HG03066 (cell line): Measurements from ENCODE around the gene LMX1B.

Experiments used
- ATAC-seq: cut with Tn5 transposase; IDR thresholded peaks from one replicate; pipeline ENCODE4 v1.9.1; 2021; ENCODE audit warnings: low read depth; ENCODE audit not compliant: unreplicated experiment

The LMX1B gene

DNA sequence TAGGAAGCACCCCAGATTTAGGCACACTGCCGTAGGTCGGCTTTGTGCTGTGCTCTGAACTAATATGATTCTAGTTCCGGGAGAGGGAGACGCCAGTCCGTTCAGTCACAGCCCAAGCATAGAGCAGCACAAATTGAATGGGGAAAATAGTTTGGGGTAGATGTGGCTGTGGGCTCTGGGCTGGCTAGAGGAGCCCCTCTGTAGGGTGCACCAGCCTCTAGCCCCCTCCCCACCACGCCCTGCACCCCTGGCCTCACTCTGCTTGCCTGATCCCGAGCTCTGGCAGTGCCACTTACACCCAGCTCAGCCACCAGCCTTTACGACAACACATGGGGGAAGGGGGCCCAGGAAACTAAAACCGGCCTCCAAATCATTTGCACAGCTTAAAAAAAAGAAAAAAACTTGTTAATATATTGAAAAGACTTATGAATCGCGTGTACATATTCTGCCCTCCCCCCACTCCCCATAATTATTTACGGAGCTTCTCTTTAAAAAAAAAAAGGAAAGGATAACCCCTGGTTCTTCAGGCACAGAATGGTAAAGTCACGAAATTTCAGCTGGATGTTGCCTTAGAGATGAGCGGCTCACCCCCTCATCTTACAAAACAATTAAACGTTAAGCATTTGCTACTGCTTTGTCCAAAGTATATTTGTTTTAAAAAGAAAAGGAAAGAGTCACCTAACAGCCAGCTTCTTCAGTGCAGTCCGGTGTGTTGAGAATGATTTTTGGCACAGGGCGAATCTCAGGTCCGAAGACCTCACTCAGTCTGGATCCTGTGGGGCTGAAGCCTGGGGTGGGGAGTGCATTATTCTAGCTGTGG, 3.5 kb downstream of the LMX1B start:
- ATAC-seq, result no peak

DNA sequence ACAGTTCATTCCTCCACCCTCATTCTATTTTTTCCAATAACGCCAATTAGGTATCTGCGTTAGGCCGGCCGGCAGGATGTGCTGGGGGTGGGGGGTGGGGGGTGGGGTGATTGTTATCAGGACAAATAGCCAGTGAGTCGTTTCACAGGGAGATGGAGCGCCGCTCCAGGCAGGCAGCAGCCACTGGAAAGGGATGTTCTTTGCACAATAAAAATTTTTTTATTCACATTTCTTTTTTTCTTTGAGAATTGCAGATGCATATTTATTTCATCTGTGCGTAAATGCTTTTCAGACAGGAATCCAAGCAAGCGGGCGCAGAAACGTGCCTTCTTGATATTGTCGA, 4.1 kb downstream of the LMX1B start:
- ATAC-seq, result no peak

DNA sequence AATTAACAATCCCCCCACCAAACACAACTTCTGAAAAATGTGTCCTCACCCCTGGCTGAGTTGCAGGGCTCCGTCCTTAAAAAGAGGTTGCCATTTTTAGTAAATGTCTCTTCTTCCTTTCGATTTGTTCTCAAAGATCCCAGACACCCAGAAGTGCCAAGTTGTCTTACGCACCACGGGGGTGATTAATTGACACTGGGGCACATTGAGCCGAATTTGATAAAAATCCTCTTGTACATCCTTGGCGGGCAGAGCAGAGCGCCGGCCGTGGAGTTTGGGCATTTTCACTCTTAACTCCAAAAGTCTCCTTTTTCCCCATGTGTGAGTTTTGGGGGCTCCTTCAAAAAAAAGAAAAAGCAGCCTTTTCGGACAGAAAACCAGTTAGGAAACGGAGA, 4.5 kb downstream of the LMX1B start:
- ATAC-seq, result no peak

DNA sequence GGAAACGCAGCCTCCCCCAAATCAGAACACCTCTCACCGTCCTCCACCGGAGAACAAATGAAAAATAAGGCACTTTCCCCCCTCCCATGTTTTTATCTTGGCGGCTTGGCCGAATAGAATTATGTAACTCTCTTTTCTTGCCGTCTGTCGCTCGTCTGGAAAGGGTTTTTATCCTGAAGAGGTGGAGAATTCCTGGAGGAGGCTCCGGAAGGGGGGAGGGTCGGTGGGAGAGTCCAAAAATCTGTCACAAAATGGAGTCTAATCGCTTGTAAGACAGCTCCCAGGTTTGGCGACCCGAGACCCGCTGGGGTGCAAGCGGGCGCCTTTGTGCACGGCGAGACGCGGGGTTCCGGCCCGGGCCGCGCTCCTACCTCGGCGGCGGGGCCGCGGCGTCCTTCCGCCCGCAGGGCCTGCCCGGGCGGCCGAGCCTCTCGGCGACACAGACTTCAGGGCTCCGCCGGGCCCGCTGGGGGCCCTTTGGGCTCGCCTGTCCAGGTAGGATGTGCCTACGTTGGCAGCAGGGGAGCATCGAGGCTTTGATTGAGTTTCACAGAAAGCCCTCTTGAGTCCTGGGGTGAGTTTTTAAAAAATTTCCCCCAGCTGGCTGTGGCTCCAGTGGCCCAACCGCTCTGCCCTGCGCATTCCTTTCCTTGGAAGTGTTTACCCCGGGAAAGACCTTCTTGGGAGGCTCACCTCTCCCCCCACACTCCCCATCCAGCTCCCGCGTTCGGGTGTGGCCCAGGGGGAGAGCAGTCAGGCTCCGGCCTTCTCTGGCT, 5.0 kb downstream of the LMX1B start:
- ATAC-seq, result no peak

DNA sequence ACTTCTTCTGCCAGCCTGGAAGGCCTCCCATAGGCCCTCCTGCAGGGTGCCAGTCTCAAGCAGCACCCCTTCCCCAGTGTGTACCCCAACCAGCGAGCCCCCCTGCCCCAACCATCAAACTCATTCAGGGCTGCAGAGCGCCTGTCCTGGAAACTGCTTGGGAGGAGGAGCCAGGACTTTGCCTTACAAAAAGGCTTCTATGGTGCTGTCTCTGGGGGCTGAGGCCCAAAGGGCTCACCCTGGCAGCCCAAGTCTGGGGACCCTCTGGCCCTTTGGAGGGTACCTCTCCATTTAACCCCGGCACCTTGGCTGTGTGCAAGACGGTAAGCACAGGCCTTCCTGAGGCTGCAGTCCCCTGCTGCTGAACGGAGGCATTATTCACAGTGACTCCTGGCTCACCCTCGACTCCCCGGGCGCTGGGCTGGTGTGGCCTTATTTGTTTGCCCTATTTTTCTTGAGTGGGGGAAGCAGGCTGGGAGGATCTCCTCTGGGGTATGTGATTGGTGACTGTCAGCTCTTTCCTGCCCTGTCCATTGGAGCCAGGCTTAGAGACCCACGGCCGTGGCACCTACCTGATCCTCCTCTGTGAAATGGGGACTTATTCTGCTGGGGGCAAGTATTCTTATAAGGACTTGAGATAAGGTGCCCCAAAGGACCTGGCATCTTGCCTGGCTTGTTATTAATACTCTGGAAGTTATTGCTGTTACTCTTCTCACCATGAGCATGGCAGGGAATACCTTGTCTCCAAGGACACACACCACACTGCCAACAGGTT, 5.8 kb downstream of the LMX1B start:
- ATAC-seq, result no peak

DNA sequence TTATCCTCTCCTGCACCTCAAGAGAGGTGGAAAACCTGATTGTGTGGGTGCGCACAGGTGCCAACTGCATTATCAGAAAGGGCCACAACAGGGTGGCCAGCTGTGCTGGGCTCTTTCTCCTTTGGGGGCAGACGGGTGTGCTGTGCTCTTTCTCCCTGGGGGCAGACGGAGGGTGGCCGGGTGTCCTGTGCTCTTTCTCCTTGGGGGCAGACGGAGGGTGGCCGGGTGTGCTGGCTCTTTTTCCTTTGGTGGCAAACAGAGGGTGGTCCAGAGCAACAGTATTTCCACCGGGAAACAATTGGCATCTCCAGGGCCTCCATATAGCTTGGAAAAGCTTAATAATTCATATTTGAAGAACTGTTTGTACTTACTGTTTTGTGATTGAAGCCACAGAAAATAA, 6.8 kb downstream of the LMX1B start:
- ATAC-seq, result no peak

DNA sequence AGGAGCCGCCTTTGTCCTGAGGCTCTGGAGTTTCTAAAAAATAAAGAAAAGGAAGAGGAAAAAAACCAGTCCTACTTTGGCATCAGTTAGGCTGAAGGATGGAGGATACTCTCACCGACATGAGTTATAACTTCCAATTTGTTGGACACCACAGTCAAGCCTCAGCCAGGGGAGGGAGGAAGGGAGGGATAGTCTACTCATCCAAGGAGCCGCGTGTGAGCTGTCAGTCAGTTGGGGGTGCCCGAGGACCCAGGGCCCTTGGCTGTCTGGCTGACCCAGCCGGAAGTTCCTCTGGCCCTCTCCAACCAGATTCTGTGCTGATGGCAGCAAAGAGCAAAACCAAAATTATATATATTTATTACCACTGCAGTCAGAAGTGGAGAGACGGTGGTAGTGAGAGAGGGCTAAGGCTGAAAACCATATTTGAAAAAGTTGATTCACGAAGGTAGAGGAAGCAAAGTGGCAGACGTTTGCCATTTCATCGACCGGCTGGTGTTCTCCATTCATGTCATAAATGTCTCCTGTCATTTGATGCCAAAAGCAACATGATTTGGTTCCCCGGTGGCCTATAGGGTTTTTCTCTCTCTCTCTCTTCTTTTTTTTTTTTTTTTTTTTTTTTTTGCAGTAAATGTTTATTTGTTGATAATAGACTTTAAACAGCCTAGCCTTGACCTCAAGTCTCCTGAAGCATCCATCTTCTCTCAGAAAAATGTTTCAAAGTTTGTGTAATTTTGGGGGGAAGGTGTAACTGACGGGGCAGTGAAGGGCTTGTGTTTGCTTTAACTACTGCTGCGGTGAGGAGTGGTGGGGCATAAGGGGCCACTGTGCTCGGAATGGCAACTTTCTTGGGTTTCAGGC, 7.6 kb downstream of the LMX1B start:
- no peak for ATAC-seq

DNA sequence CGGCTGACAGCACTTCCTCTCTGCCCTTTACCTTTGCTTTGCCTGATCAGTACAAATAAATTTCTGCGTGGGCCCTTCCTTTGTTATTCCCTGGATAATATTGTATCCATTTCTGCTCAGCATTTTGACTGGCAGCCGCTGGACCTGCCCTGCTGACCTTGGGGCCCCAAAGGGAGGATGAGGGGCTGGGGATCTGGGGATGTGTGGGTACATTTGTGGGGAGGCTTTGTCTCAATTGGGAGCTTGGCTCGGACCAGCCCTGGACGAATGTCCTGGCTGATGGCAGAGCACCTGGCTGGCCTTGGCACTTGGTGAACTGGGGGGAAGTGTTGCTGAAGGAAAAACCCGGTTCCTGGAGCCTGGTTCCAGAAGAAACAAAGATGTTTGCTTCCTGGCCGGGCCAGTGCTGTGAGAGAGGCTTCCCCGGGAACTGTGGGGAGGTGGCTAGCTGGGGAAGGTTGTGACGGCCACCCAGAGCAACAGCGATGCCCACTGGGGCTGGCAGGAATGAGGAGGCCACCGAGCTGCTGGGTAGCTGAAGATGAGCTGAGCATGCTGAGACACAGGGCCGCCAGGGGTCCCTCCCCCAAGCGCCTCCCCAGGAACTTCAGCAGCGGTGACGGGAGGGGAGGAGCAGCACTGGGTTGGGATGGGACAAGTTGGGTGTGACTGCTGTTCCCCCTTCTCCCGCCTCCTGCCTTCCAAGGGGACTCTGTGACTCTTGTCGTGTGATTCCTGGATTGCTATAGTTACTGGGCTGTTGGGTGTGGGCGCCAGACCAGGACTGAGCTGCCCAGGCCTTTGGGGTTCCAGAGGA, 8.4 kb downstream of the LMX1B start:
- ATAC-seq, result no peak

DNA sequence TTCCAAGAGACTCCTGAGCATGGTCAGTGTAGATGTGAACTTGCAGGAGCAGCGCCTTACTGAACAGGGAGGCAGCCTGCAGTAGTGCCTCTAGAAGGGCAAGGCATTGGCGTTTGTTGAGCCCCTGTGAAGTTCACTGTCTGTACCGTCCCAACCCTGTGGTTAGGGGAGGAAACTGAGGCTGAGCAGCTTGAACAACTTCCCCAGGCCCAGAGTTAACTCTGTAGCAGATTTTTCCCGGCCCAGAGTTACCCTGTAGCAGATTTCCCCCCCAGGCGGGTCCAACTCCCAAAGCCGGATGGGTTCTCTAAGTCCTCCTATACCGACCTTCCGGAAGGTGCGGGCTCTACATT, 9.6 kb downstream of the LMX1B start:
- no peak for ATAC-seq

DNA sequence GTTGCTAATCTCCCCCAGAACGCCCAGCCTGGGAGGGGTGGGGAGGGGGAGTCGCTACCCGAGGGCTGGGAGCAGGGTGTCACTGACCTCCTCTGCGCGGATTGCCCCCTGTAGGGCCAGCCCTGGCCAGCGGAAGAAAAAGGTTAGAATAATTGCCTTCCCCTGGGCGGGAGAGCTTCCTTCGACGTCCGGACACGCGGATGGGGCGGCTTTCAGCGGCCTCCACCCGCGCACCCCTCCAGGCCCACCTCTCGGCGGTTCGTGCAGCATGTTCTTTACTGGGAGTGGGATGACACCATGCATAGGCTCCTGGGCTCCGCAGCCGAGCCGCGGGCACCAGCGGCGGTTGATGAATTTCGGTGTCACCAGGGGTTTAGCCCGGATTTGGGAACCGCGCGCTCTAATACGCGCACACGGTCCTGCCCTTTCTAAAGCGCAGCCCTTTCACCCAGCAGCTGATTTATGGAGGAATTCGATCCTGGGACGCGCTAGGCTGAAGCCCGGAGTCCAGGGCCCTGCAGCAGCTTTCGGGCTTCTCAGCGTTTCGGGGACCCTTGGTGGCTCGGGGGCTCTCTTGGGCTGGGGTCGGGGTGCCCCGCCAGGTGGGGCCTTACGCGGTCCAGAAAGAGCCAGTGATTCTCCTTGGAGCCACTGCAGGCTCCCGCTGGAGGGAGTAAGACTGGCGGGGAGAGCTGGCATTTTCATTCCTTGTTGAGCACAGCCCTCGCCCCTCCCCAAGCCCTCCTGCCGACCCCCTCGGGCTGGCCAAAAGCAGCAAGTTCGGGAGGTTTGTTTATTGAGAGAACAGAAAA, 10.1 kb downstream of the LMX1B start:
- ATAC-seq, result no peak

DNA sequence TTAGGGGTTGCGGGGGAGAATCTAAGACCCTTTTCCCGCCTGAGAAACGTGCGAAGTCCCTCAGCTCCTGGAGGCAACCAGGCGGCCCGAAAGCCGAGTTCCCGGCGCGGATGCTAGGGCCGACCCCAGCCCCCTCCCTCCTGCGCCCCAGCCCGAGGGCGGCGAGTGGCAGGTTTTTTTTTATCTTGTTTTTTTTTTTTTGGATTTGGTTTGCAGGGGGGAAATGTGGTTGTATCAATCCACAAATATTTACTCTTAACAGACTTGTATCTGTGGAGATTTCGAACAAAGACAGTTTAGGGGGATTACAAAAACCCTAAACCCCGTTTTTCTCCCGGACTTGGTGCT, 10.7 kb downstream of the LMX1B start:
- no peak for ATAC-seq

DNA sequence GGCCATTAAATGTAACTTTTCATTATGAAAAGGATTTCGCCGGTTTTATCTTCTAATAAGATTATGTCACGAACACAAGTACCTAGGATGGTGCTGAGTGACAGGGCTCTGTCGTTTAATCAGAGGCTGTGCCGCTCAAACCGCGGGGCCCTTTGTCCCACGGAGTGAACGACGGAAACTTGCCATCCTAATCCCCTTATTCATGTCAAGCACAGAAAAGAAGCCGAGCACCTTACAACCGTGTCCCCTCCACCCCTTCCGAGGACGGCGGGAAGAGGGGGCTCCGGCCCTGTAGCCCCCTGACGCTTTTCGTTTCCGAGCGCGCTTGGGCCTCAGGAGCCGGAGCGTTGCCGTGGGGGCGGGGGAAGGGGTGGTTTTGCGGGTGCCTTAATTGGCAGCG, 11.2 kb downstream of the LMX1B start:
- no peak for ATAC-seq

DNA sequence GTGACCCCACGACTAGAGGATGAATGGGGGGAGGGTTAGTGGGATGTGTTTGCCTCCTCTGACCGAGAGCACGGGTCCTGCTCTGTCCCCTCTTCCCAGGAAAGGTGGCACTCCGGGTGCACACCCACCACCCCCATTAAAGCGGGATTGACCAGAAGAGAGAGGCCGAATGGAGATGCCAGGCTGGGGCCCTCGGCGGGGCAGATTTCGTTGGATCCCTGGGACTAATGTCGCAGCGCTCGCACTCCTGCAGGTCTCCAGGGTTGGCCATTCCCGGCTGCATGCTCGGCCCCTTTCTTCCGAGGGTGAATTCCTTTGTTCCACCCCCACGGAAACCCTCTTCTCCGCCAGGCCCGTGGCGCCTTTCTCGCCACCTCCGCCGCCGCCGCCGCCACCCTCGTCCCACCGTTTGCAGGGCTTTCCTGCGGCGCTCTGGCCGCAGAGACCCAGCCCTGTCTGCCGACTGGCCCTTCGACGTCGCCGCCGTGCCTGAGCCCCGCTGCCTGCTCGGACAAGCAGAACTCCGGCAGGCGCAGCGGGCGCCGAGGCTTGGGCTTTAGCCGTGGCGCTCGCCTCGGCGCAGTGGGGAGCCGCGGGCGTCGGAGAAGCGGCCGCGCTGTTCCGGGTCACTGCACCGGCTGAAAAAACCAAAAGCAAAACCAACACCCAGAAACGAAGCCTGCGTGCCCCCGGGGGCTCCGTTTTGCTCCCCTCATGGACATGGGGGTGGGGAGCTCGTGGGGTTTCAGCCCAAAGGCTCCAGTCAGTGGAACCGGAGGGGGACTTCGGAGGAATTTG, 11.8 kb downstream of the LMX1B start:
- no peak for ATAC-seq

DNA sequence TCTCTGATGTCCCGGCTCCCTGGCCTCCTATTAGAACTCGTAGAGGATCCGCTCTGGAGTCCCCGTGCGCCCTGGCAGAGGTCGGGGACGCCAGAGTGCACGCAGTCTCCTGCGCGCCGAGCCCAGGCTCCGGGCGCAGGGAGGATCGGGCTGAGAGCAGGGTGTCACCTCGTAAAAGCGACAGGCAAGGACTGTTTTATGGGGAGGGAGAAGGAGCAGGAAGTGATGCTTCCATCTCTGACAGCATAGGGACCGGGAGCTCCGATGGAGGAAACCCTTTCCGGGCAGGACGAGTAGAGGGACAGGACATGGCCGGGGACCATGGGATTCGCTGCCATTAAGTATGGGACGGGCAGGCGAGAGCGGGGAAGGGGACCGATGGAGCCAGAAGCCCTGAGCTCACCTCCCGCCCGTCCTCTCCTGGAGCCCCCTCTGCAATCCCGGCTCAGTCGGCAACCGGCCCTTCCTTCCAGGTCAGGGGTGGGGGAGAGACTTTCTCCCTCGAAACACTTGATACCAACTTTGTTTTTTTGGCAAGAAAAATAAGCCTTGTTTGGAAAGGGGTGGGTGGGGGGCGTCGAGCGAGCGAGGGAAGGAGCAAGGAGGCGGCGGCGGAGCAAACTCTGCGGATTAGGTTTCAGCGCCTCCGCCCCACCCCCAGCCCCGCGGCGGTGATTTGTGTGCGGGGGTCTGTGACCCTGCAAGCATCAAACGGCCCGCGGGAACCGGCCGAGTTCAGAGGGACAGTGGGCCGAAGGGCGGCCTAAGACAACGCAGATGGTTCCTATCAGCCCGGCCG, 12.6 kb downstream of the LMX1B start:
- ATAC-seq, result no peak

DNA sequence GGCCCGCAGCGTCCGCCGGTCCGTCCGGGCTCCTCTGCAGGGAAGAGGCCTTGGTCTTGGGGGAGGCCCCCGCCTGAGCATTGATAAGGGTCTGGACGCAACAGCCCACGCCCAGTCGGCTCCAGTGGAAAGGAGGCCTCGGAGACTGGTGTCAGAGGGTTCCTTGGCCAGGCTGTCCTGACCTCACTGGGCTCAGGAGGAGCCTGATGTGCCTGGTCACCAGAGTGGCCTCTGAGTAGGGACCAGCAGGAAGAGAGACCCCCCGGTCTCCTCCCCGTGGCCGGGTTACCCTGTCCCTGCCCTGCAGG, 13.2 kb downstream of the LMX1B start:
- ATAC-seq, result no peak

DNA sequence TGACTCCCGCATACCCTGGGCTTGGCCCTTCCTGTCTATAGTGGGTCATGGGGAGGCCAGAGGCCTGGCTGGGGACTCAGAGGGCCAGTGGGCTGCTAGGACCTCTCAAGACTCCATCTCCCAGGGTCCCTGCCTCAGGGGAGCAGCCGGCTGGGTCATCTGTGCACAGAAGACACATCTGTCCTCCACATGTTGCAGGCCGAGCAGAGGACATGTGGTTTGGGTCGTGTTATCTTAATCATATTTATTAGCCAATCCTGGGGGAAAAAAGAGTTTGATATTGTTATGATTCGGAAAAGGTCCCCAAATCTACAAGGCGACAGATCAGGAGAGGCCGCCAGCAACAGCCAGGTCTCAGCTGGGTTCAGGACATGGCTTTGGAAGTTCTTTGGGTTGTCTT, 14.4 kb downstream of the LMX1B start:
- no peak for ATAC-seq

DNA sequence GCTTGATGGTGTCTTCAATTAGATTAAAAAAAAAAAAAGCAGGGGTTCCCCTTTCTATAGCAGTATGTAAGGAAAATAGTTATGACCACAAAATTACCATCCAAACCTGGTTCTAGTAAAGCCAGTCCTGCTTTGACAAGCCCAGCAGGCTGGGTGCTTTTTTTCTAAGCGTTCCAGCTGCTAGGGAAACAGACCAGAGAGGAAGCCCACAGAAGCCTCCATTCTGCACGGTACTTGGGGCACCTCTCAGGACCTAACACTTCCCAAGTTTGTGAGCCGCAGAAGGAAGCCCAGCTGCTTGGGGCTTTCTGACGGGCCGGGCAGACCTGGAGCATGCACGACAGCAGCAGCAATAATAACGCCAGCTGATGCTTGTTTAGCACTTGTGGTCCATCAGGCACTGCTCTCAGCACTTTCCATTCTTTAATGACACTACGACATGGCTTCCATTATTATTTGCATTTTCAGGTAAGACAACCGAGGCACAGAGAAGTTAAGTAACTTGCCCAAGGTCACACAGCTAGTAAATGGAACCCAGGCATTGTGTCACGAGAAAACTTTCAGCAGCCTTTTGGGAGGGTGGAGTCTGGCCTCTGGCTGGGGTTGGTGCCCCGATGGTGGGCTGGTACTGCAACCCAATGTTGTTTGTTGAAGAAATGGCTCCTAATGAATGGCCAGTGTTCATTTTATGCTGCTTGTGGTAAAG, 15.4 kb downstream of the LMX1B start:
- ATAC-seq, result no peak
